ENCODE results near the gene CCDC154.
A peak's percentile ranks its signal among the peaks of the same experiment; 100 is the strongest.
"Not testable (repeated sequence)": the region's sequence is repeated elsewhere in the genome, so short reads cannot be mapped to it uniquely, and the experiment has no call there.

The CCDC154 gene

GRCh38 chr16:1443980-1444729 lies at the start of gene CCDC154:
CCDC154 (minus strand) TSS chr16:1444556; CDS start chr16:1444322, 234 bp downstream.
- DNase-seq = no peak

- DNase-seq = peak; percentile 59
Measured at GRCh38 chr16:1493746-1494094, 49.4 kb upstream of the CCDC154 start.

- DNase-seq = peak; percentile 91
Measured at GRCh38 chr16:1492923-1493745, 48.8 kb upstream of the CCDC154 start, which contains the start of gene TELO2. TELO2 (plus strand) TSS chr16:1493360; CDS start chr16:1494282, 922 bp downstream.

GRCh38 chr16:1492082-1492922 lies 47.9 kb upstream of the CCDC154 start:
- DNase-seq = no peak

- peak; percentile 43 for DNase-seq
Measured at GRCh38 chr16:1491327-1491726, 47.0 kb upstream of the CCDC154 start.

GRCh38 chr16:1489077-1489476 lies 44.7 kb upstream of the CCDC154 start:
- DNase-seq = no peak

GRCh38 chr16:1488619-1489018 lies 44.3 kb upstream of the CCDC154 start, which contains the start of gene PTX4:
PTX4 (minus strand) TSS chr16:1488944; CDS start chr16:1488909, 35 bp downstream.
- no peak for DNase-seq

- no peak for DNase-seq
Measured at GRCh38 chr16:1488054-1488601, 43.8 kb upstream of the CCDC154 start.

- DNase-seq = no peak
Measured at GRCh38 chr16:1487395-1488053, 43.2 kb upstream of the CCDC154 start.

- no peak for DNase-seq
Measured at GRCh38 chr16:1486551-1487390, 42.4 kb upstream of the CCDC154 start.

- no peak for DNase-seq
Measured at GRCh38 chr16:1485847-1486496, 41.6 kb upstream of the CCDC154 start.

- no peak for DNase-seq
Measured at GRCh38 chr16:1481906-1482835, 37.8 kb upstream of the CCDC154 start.

GRCh38 chr16:1478937-1479336 lies 34.6 kb upstream of the CCDC154 start:
- DNase-seq = not testable (repeated sequence)

- DNase-seq = no peak
Measured at GRCh38 chr16:1477033-1477432, 32.7 kb upstream of the CCDC154 start.

GRCh38 chr16:1475552-1476114 lies 31.3 kb upstream of the CCDC154 start:
- DNase-seq = no peak

GRCh38 chr16:1474796-1475551 lies 30.6 kb upstream of the CCDC154 start, which contains the start of gene CLCN7:
CLCN7 (minus strand) TSS chr16:1475028; CDS start chr16:1474974, 54 bp downstream.
- DNase-seq = peak; percentile 93

- DNase-seq = peak; percentile 40
Measured at GRCh38 chr16:1474082-1474795, 29.9 kb upstream of the CCDC154 start.
